Small intestine (tissue), 16 donors: Measurements from ENCODE around the gene ADORA2A. TPM values are rescaled to one million over a fixed set of nuclear protein-coding genes. Genes with fewer than 3 reads are reported as not detected.

Source experiments
- DNase-seq, 2 donors: peaks; one replicate each; pipeline versions ENCODE4 v3.0.0 to v3.0.0-alpha.2; 2013
- FAIRE-seq: peaks from 2 replicates; lab custom pipeline; 2012; peaks lifted over from hg19 to GRCh38; lab: Jason Lieb, UNC
- H3K27ac ChIP-seq, 3 donors: one replicate each; pipeline ENCODE4 v1.5.1; 2013; ENCODE audit warnings: low read length in 2 of 3, mild to moderate bottlenecking in 2 of 3, control low read depth in 1 of 3, inconsistent platforms in 1 of 3, low read depth in 1 of 3, moderate library complexity in 1 of 3
- H3K27me3 ChIP-seq, 3 donors: one replicate each; pipeline ENCODE4 v1.6.1; 2013; ENCODE audit warnings: low read length in 3 of 3, inconsistent platforms in 1 of 3; ENCODE audit not compliant: control insufficient read depth in 3 of 3, insufficient read depth in 3 of 3
- H3K36me3 ChIP-seq, 3 donors: one replicate each; pipeline ENCODE4 v1.6.1; 2013; ENCODE audit warnings: low read length in 3 of 3, inconsistent platforms in 1 of 3, low read depth in 1 of 3, mild to moderate bottlenecking in 1 of 3, moderate library complexity in 1 of 3; ENCODE audit not compliant: control insufficient read depth in 3 of 3, insufficient read depth in 2 of 3
- H3K4me1 ChIP-seq, 3 donors: one replicate each; pipeline ENCODE4 v1.6.1; 2013; ENCODE audit warnings: low read length in 2 of 3, inconsistent platforms in 1 of 3, low read depth in 1 of 3, mild to moderate bottlenecking in 1 of 3, moderate library complexity in 1 of 3; ENCODE audit not compliant: control insufficient read depth in 3 of 3, insufficient read depth in 2 of 3
- H3K4me3 ChIP-seq, 3 donors: one replicate each; pipeline ENCODE4 v1.5.1; 2013; ENCODE audit warnings: low read length in 3 of 3, control low read depth in 1 of 3, inconsistent platforms in 1 of 3, low read depth in 1 of 3, mild to moderate bottlenecking in 1 of 3, moderate library complexity in 1 of 3
- H3K9me3 ChIP-seq, 2 donors: one replicate each; pipeline ENCODE4 v1.6.1; 2013; ENCODE audit warnings: low read depth in 1 of 2, low read length in 1 of 2; ENCODE audit not compliant: control insufficient read depth in 2 of 2, insufficient read depth in 1 of 2
- WGBS, 3 donors: extraction: QIAGEN DNeasy Blood & Tissue Kit; methylation state at CpG; one replicate each; pipeline ENCODE4 v1.1.7; 2013; 5-methylcytosine and 5-hydroxymethylcytosine counted together
- long read RNA-seq, 10 donors: transcript quantifications; one replicate each; lab custom pipeline, GENCODE V29; 2026
- polyA plus RNA-seq, 4 donors: library from polyadenylated mRNA; stranded (reverse) in 3 of 4; unstranded in 1 of 4; fragments of 200-250 nt in 3 of 4; fragments of 120-200 nt in 1 of 4; gene quantifications; one replicate each; pipeline versions ENCODE4 v1.2.1 to v1.2.3, GENCODE V29; 2013
- donor health status: healthy with polysubstance abuse.
- donor health status: control.
- donor health status: control.
- donor health status: Bipolar disorder and iron deficiency.
- donor health status: healthy.

The ADORA2A gene
- 1 to 10 TPM in 3 of 4 donors, under 1 TPM in 1; 0.67 to 9.0 (median 2.5) TPM for polyA plus RNA-seq
- long read RNA-seq, donor 1, partial matches to known transcripts = 7 of 8 reads
- long read RNA-seq, donor 1, other reads (novel, unspliced or antisense) = 0 of 8 reads
- long read RNA-seq, donor 2 = 0 reads
- long read RNA-seq, donor 3, partial matches to known transcripts = 0 of 1 reads
- long read RNA-seq, donor 3, other reads (novel, unspliced or antisense) = 0 of 1 reads
- long read RNA-seq, donor 4 = 0 reads
- long read RNA-seq, donor 5 = 0 reads
- long read RNA-seq, donor 6 = 0 reads
- long read RNA-seq, donor 7, partial matches to known transcripts = 8 of 8 reads
- long read RNA-seq, donor 7, other reads (novel, unspliced or antisense) = 0 of 8 reads
- long read RNA-seq, donor 8 = 0 reads
- long read RNA-seq, donor 9 = 0 reads
- long read RNA-seq, donor 10 = 0 reads

- H3K27ac ChIP-seq = peak within 1 kb of the TSS in 2 of 3 donors; percentile 56 to 81
- peaks cover 0 to 7% (median 0%) of the 10 kb centered on the region in 3 donors for H3K36me3 ChIP-seq
- WGBS, 3 donors = 62 to 77% (median 63%) methylated on average over 17 to 22 of the region's 22 CpGs
- H3K4me3 ChIP-seq = peak within 1 kb of the TSS in 2 of 3 donors; percentile 19 to 43
- peaks cover 0 to 24% (median 0%) of the 10 kb centered on the region in 3 donors for H3K27me3 ChIP-seq
- peaks cover 5 to 19% (median 5%) of the 10 kb centered on the region in 3 donors for H3K4me1 ChIP-seq
- peak in 1 of 2 donors; percentile 51 for DNase-seq
- no peaks in the 10 kb centered on the region for H3K9me3 ChIP-seq
- FAIRE-seq = no peak
Observed at GRCh38 chr22:24427500-24428164, at the start of gene ADORA2A. ADORA2A (plus strand) TSS chr22:24427599; CDS start chr22:24433405, 5,806 bp downstream.

DNA sequence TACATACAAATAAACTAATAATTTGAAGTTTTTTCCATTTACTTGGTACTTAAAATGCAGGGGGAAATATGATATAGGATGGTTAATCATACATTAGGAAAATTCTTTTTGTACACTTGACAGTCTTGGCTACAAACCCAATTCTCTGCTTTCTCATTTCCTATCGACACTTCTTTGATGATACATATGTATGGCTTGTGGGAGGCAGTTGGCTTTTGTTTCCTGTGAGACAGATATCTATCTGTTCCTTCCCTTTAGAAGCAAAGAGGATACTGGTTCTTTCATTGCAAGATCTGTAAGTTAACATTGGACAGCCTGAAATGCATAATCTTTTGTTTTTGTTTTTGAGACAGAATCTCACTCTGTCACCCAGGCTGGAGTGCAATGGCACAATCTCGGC, 47.9 kb upstream of the ADORA2A start:
- FAIRE-seq (no peak), DNase-seq (no peak)
- Histone ChIP-seq H3K27me3 (no peaks in the 10 kb centered on the region), H3K9me3 (no peaks in the 10 kb centered on the region), H3K27ac (no peak overlapping the region), H3K4me1 (no peaks in the 10 kb centered on the region), H3K36me3 (peaks cover 0 to 11% (median 7%) of the 10 kb centered on the region in 3 donors), H3K4me3 (no peak overlapping the region)
- 73 to 89% (median 75%) methylated on average over 2 of the region's 2 CpGs for WGBS, 3 donors

DNA sequence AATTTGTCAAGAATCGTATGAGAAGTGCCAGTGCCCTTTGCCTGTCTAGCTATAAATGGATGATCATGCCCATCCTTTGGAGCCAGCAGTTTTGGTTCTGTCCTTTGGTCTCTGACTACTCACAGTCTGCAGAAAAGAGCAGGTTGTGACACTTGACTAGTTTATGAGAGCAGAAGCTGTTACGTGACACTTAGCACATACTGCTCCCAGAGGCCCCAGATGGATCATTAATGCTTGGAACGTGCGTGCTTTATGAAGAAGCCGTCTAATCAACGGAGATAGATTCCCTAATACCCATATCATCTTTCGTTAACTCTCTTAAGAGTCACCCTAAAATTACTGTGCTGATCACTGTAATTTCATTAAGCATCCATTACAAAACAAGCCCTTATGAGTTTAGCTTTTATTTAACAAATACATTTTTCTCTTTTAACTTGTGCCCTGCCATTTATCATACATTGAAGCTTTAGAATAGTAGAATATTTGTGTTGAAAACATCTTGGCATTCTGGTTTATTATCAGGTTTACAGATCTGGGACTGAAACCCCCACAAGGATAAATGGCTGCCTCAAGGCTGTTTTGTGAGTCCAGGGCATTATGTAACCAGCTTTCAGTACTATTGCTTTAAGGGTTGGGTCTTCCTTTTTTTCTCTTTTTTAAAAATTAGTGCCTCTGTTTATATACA, 47.0 kb upstream of the ADORA2A start:
- Histone ChIP-seq H3K4me1 (no peaks in the 10 kb centered on the region), H3K4me3 (no peak overlapping the region), H3K9me3 (no peaks in the 10 kb centered on the region), H3K27ac (no peak overlapping the region), H3K27me3 (no peaks in the 10 kb centered on the region), H3K36me3 (peaks cover 0 to 11% (median 7%) of the 10 kb centered on the region in 3 donors)
- DNase-seq = no peak
- no peak for FAIRE-seq
- 86 to 87% (median 86%) methylated on average over 7 of the region's 7 CpGs for WGBS, 3 donors

- no peak for FAIRE-seq
- H3K4me3 ChIP-seq = no peak overlapping the region
- H3K36me3 ChIP-seq = peaks cover 0 to 7% (median 6%) of the 10 kb centered on the region in 3 donors
- H3K4me1 ChIP-seq = no peaks in the 10 kb centered on the region
- no peak overlapping the region for H3K27ac ChIP-seq
- no peak for DNase-seq
- 86 to 97% (median 95%) methylated on average over 1 of the region's 1 CpG for WGBS, 3 donors
- H3K27me3 ChIP-seq = no peaks in the 10 kb centered on the region
- H3K9me3 ChIP-seq = no peaks in the 10 kb centered on the region
Observed at GRCh38 chr22:24380905-24381230, 46.5 kb upstream of the ADORA2A start.

GRCh38 chr22:24383061-24383460, 44.3 kb upstream of the ADORA2A start:
- 95 to 100% (median 98%) methylated on average over 2 of the region's 2 CpGs for WGBS, 3 donors
- FAIRE-seq (no peak), DNase-seq (no peak)
- H3K9me3 ChIP-seq = no peaks in the 10 kb centered on the region
- H3K4me3 ChIP-seq = no peak overlapping the region
- H3K27me3 ChIP-seq = no peaks in the 10 kb centered on the region
- H3K4me1 ChIP-seq = no peaks in the 10 kb centered on the region
- peaks cover 0 to 7% (median 6%) of the 10 kb centered on the region in 3 donors for H3K36me3 ChIP-seq
- no peak overlapping the region for H3K27ac ChIP-seq

DNA sequence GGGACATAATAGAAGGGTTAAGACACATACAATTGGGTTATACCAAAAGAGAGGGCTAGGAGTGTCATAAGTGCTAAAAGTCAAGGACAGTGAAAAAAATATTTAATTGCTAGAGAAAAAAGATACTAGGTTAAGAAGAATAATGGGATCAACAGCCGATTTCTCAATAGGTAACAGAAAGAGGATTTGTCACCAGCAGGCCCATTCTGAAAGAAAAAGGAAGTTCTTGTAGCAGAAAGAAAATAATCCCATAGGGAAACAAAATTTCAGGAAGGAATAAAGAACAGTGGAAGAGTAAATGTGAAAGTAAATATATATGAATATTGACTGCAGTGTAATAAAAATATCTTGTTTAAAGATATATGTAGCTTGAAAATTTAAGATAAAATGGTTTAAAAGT, 43.3 kb upstream of the ADORA2A start:
- no peaks in the 10 kb centered on the region for H3K4me1 ChIP-seq
- no peaks in the 10 kb centered on the region for H3K27me3 ChIP-seq
- DNase-seq (no peak), FAIRE-seq (no peak)
- H3K4me3 ChIP-seq = no peak overlapping the region
- 87 to 100% (median 97%) methylated on average over 1 of the region's 1 CpG for WGBS, 3 donors
- H3K36me3 ChIP-seq = peaks cover 0 to 6% (median 3%) of the 10 kb centered on the region in 3 donors
- H3K9me3 ChIP-seq = no peaks in the 10 kb centered on the region
- no peak overlapping the region for H3K27ac ChIP-seq

- H3K4me1 ChIP-seq = peaks cover 0 to 6% (median 0%) of the 10 kb centered on the region in 3 donors
- FAIRE-seq = no peak
- H3K27ac ChIP-seq = no peak overlapping the region
- WGBS, 3 donors = 82 to 86% (median 86%) methylated on average over 2 of the region's 2 CpGs
- H3K27me3 ChIP-seq = no peaks in the 10 kb centered on the region
- DNase-seq = no peak
- no peak overlapping the region for H3K4me3 ChIP-seq
- peaks cover 0 to 4% (median 2%) of the 10 kb centered on the region in 3 donors for H3K36me3 ChIP-seq
- H3K9me3 ChIP-seq = no peaks in the 10 kb centered on the region
Observed at GRCh38 chr22:24386937-24387471, 40.4 kb upstream of the ADORA2A start.

- FAIRE-seq (no peak), DNase-seq (no peak)
- H3K27me3 ChIP-seq = no peaks in the 10 kb centered on the region
- peaks cover 0 to 7% (median 2%) of the 10 kb centered on the region in 3 donors for H3K36me3 ChIP-seq
- H3K27ac ChIP-seq = no peak overlapping the region
- H3K9me3 ChIP-seq = no peaks in the 10 kb centered on the region
- H3K4me1 ChIP-seq = peaks cover 0 to 6% (median 0%) of the 10 kb centered on the region in 3 donors
- WGBS, 3 donors = 94 to 100% (median 95%) methylated on average over 1 of the region's 1 CpG
- no peak overlapping the region for H3K4me3 ChIP-seq
Observed at GRCh38 chr22:24389680-24390079, 37.7 kb upstream of the ADORA2A start.
